ENCODE measurements around the gene LIPH.
"Not testable (repeated sequence)": the region's sequence is repeated elsewhere in the genome, so short reads cannot be mapped to it uniquely, and the experiment has no call there.

LIPH gene

DNA sequence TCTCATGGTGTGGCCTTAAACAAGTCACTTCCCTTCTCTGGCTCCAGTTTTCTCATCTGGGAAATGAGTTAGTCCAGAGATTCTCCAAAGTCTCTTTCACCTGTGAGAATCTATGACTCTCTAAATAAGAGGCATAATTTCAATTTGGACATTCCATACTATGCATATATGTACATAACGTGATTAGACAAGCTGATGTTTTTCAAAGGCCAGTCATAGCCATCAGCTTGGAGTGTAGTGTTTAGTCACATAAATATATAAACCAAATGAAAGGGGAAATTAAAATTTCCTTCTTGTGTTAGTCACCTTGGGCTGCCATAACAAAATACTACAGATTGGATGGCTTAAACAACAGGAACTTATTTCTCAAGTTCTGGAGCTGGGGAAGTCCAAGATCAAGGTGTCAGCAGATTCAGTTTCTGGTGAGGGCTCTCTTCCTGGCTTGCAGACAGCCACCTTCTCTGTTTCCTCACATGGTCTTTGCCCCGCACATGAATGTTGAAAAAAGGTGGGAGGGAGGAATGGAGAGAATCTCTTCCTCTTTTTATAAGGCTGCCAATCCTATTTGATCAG, 72.9 kb downstream of the LIPH start:
- DNase-seq, result no peak

DNA sequence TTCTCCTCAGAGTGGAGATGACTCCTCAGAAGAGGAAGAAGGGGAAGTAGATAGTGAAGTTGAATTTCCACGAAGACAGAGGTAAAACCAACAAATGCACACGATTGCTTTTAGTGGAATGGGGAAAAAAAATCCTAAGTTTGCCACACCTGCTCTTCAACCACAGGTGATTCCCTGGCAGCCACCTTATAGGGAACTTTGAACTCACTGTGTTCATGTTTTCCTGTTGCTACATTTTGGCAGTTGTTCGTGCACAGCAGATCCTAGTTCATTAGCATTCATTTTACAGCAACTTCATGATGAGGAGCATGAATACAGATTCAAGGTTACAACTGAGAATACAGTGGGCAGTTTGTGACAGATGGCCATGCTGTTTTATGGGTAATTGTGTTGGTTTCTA, 75.1 kb downstream of the LIPH start:
- no peak for DNase-seq

- not testable (repeated sequence) for DNase-seq
Measured at GRCh38 chr3:185474922-185475321, 77.5 kb downstream of the LIPH start.

GRCh38 chr3:185473290-185473815, 79.0 kb downstream of the LIPH start:
- no peak for DNase-seq

- no peak for DNase-seq
Measured at GRCh38 chr3:185470323-185470722, 82.1 kb downstream of the LIPH start.

GRCh38 chr3:185469542-185469941, 82.8 kb downstream of the LIPH start:
- no peak for DNase-seq

- DNase-seq, result not testable (repeated sequence)
Measured at GRCh38 chr3:185466123-185466522, 86.3 kb downstream of the LIPH start.

DNA sequence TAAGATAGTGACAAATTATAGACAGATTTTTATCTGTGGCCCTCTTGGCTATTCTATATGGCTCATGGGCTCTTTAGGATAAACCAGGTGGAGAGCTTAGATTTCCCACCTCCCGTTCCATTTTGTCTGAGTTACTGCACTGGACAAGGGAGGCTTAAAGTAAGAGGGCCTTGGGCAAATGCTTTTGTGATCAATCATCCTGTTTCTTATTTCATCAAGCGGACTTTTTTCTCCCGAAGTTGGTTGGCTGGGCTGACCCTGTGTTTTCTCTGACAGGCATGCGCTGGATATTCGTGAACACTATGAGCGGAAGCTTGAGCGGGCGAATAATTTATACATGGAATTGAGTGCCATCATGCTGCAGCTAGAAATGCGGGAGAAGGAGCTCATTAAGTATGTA, 86.9 kb downstream of the LIPH start:
- no peak for DNase-seq

DNA sequence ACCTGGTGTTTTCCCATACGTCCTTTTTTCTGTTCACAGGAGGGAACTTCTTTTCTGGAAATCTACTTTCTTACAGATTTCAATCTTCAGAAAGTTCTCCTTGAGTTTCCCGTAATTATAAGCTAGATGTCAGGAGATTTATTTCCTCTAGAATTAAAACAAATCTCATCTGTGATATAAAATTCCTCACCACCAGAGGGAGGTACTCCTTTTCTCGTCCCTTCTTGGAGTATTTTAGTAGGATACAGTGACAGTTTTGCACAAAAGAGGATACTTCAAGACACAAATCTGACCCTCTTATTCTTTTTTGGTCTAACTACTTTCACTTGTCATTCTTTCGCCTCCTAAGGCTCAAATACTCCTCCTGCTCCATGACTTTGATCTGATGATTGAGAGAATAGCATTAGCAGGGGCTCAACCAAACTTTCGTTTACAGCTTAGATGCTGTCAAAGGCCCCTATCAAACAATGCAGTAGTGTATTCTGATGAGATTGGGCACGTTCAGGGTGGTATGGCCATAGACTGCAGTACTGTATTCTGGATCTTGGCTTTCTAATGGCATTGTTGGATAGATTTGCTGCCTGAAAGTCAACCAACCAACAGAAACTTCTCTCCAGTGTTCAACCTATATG, 91.6 kb downstream of the LIPH start:
- DNase-seq, result no peak

DNA sequence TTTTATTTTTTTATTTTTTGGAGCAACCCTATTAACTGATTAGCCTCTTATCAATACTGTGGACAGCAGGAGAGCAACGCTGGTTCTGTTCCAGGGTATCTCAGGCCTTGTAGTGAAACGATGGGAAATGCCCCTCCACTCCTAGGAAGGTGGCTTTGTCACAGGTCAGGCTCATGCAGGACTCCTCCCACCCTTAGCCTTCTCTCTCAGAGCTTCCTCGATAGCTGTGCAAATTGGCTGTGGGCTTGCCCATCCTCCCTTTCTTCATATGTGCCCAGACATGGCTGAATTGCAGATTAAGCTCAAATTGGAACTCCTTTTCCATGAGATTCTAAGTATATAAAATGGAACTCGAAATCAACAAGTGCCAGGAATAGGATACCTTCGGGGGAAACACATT, 92.1 kb downstream of the LIPH start:
- no peak for DNase-seq

GRCh38 chr3:185457376-185457775, 95.0 kb downstream of the LIPH start:
- no peak for DNase-seq

Data from NCI-H2107 (cell line).